Hepatocyte (in vitro differentiated cells): ENCODE results near the gene TPK1.

Experiments used
- EZH2 ChIP-seq: fragments of 200-600 bp; sonication (generic); IDR thresholded peaks from 2 replicates; pipeline ENCODE4 v1.6.1; 2016; ENCODE audit warnings: antibody characterized with exemption, mild to moderate bottlenecking, borderline replicate concordance
- EZH2phosphoT487 ChIP-seq: fragments of 200-600 bp; sonication (generic); IDR thresholded peaks from one replicate; pipeline ENCODE4 v1.6.1; 2018; ENCODE audit warnings: antibody characterized with exemption, mild to moderate bottlenecking, low read depth, moderate library complexity; ENCODE audit not compliant: unreplicated experiment, severe bottlenecking
- TF ChIP-seq, protein P1 (sequence below): fragments of 200-600 bp; sonication (generic); IDR thresholded peaks from 2 replicates; pipeline ENCODE4 v1.5.1; 2016; ENCODE audit warnings: antibody characterized with exemption, mild to moderate bottlenecking; ENCODE audit not compliant: poor library complexity

DNA sequence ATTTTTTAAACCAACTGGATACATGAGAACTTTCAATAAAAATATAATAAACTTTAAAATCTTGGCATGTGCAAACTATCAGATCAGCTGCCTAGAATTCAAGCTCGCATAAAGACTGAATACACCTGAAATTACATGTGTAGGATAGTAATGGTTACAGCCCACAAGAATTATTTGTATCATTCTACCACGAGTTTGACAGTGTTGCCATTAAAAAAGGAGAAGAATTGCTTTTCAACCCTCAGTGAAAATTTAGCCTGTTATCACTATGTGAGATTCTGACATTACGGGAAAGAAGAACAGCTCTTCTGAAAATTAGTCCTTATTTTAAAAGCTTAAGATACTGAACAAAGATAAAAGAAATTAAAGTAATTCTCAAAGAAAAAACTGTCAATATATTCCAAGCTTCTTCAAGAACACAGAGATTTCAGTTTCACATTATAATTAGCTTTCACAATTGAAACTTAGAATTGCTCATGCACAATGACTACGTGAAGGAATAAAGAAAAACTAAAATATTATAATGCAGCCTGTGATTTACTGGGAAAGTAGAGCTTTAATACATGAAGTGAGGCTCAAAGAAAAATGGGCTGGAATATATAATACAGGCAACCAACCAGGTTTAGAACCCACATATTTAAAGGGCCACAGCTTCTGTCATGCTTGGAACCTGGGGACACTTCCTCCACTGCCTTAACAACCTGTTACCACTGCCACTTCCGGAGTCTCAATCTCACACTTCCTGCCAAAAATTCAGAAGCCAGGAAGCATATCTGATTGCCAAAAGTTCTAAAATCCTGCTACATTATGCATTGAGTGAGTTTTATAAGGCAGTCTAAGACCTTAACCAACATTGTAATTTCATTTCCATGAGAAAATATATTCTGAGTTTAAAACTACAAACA is 23.2 kb downstream of the TPK1 start:
- TF ChIP-seq, protein P1, sequence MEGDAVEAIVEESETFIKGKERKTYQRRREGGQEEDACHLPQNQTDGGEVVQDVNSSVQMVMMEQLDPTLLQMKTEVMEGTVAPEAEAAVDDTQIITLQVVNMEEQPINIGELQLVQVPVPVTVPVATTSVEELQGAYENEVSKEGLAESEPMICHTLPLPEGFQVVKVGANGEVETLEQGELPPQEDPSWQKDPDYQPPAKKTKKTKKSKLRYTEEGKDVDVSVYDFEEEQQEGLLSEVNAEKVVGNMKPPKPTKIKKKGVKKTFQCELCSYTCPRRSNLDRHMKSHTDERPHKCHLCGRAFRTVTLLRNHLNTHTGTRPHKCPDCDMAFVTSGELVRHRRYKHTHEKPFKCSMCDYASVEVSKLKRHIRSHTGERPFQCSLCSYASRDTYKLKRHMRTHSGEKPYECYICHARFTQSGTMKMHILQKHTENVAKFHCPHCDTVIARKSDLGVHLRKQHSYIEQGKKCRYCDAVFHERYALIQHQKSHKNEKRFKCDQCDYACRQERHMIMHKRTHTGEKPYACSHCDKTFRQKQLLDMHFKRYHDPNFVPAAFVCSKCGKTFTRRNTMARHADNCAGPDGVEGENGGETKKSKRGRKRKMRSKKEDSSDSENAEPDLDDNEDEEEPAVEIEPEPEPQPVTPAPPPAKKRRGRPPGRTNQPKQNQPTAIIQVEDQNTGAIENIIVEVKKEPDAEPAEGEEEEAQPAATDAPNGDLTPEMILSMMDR, result no peak
- no peak for TF ChIP-seq EZH2
- TF ChIP-seq EZH2phosphoT487, result no peak
